GM23338 (cell line): Measurements from ENCODE around the gene DRD4. TPM values are rescaled to one million over a fixed set of nuclear protein-coding genes. Genes with fewer than 3 reads are reported as not detected.

Source experiments
- ATAC-seq: fragments of 200-7000 bp; cut with Tn5 transposase; 3 replicates; pipeline ENCODE4 v1.9.1; 2020
- DNase-seq: peaks from one replicate; pipeline ENCODE4 v3.0.0-alpha.2; 2015; ENCODE audit warnings: low spot score
- H2AFZ ChIP-seq: fragments of 200-600 bp; sonication (generic); 2 replicates; pipeline ENCODE4 v1.8.0; 2016; ENCODE audit warnings: antibody characterized with exemption, mild to moderate bottlenecking, moderate library complexity
- H3F3A ChIP-seq: fragments of 200-600 bp; sonication (generic); replicated peaks from 2 replicates; pipeline ENCODE4 v1.8.0; 2017; ENCODE audit warnings: antibody characterized with exemption, mixed run types, low read depth
- H3K27ac ChIP-seq: fragments of 200-600 bp; sonication (generic); 2 replicates; pipeline ENCODE4 v1.6.1; 2016; ENCODE audit warnings: low read depth
- H3K27me3 ChIP-seq: fragments of 200-600 bp; sonication (generic); 2 replicates; pipeline ENCODE4 v1.8.0; 2016; ENCODE audit warnings: mild to moderate bottlenecking, mixed run types, moderate library complexity; ENCODE audit not compliant: insufficient read depth
- H3K36me3 ChIP-seq: fragments of 200-600 bp; sonication (generic); 2 replicates; pipeline ENCODE4 v1.8.0; 2016; ENCODE audit warnings: mild to moderate bottlenecking; ENCODE audit not compliant: insufficient read depth
- H3K4me1 ChIP-seq: fragments of 200-600 bp; sonication (generic); 2 replicates; pipeline ENCODE4 v1.8.0; 2016; ENCODE audit warnings: mild to moderate bottlenecking, moderate library complexity; ENCODE audit not compliant: insufficient read depth
- H3K4me2 ChIP-seq: fragments of 200-600 bp; sonication (generic); 2 replicates; pipeline ENCODE4 v1.7.1; 2017; ENCODE audit warnings: mixed run types
- H3K4me3 ChIP-seq: fragments of 200-600 bp; sonication (generic); 2 replicates; pipeline ENCODE4 v1.6.1; 2016; ENCODE audit warnings: mixed run types
- H3K79me2 ChIP-seq: fragments of 200-600 bp; sonication (generic); replicated peaks from 2 replicates; pipeline ENCODE4 v1.8.0; 2017; ENCODE audit warnings: mild to moderate bottlenecking; ENCODE audit not compliant: insufficient read depth
- H3K9me2 ChIP-seq: fragments of 200-600 bp; sonication (generic); 2 replicates; pipeline ENCODE4 v1.8.0; 2017; ENCODE audit not compliant: insufficient read depth
- H4K20me1 ChIP-seq: fragments of 200-600 bp; sonication (generic); replicated peaks from 2 replicates; pipeline ENCODE4 v1.8.0; 2017; ENCODE audit warnings: mild to moderate bottlenecking; ENCODE audit not compliant: insufficient read depth
- H3K27ac Mint-ChIP-seq: 2 replicates; pipeline ENCODE4 v1.8.0; 2020; ENCODE audit warnings: inconsistent platforms, mild to moderate bottlenecking, moderate library complexity, mixed read lengths
- H3K27me3 Mint-ChIP-seq: 3 replicates; pipeline ENCODE4 v1.8.0; 2022; ENCODE audit warnings: low read depth, mild to moderate bottlenecking, moderate library complexity, mixed read lengths, inconsistent platforms; ENCODE audit not compliant: insufficient read depth, poor library complexity
- H3K36me3 Mint-ChIP-seq: 3 replicates; pipeline ENCODE4 v1.8.0; 2021; ENCODE audit warnings: low read depth, mild to moderate bottlenecking, inconsistent platforms, moderate library complexity, mixed read lengths
- H3K4me1 Mint-ChIP-seq: 3 replicates; pipeline ENCODE4 v1.8.0; 2020; ENCODE audit warnings: mild to moderate bottlenecking, inconsistent platforms, mixed read lengths
- H3K4me3 Mint-ChIP-seq: 3 replicates; pipeline ENCODE4 v1.8.0; 2021; ENCODE audit warnings: moderate library complexity, mild to moderate bottlenecking, inconsistent platforms, mixed read lengths
- H3K9me3 Mint-ChIP-seq: 3 replicates; pipeline ENCODE4 v1.8.0; 2020; ENCODE audit warnings: moderate library complexity, mild to moderate bottlenecking, inconsistent platforms, mixed read lengths
- EZH2 ChIP-seq: fragments of 200-600 bp; sonication (generic); IDR thresholded peaks from one replicate; pipeline ENCODE4 v1.8.0; 2017; ENCODE audit warnings: antibody characterized with exemption, mild to moderate bottlenecking, low read depth; ENCODE audit not compliant: unreplicated experiment
- JUNB ChIP-seq: IDR thresholded peaks from one replicate; pipeline ENCODE4 v1.6.1; 2016; ENCODE audit warnings: antibody characterized with exemption; ENCODE audit not compliant: unreplicated experiment
- NANOG ChIP-seq: IDR thresholded peaks from 2 replicates; pipeline ENCODE4 v1.6.1; 2016; ENCODE audit warnings: antibody characterized with exemption, borderline replicate concordance
- POLR2AphosphoS5 ChIP-seq: IDR thresholded peaks from 2 replicates; pipeline ENCODE4 v1.6.1; 2016; ENCODE audit warnings: antibody characterized with exemption, low read depth
- STAT1 ChIP-seq: IDR thresholded peaks from one replicate; pipeline ENCODE4 v1.6.1; 2016; ENCODE audit warnings: antibody characterized with exemption; ENCODE audit not compliant: unreplicated experiment
- ZNF114 ChIP-seq: fragments of 250-450 bp; sonication (Bioruptor Pico); IDR thresholded peaks from 2 replicates; pipeline ENCODE4 v1.5.0; 2020; ENCODE audit warnings: mild to moderate bottlenecking, moderate library complexity
- ZNF331 ChIP-seq: fragments of 250-450 bp; sonication (Bioruptor Pico); IDR thresholded peaks from 2 replicates; pipeline ENCODE4 v1.5.0; 2020; ENCODE audit warnings: low read depth, mild to moderate bottlenecking, moderate library complexity
- polyA plus RNA-seq: library from polyadenylated mRNA; unstranded; fragments of >200 nt; fragmentation: Nextera tagmentation; extraction: Ambion mirVana; gene quantifications from 2 replicates; pipeline ENCODE4 v1.2.1, GENCODE V29; 2016
- total RNA-seq: library from RNA; depleted of rRNA; stranded (reverse); fragments of >200 nt; shearing (Covaris generic); gene quantifications from 2 replicates; pipeline ENCODE4 v1.2.3, GENCODE V29; 2014
- TF ChIP-seq, protein P1 (sequence below): IDR thresholded peaks from 2 replicates; pipeline ENCODE4 v1.6.1; 2016; ENCODE audit warnings: antibody characterized with exemption
- TF ChIP-seq, protein P2 (sequence below), 2 experiments: fragments of 200-600 bp in 1 of 2; sonication (generic) in 1 of 2; conservative IDR thresholded peaks; 2 replicates each; pipeline versions ENCODE4 v1.5.1 to v1.6.1; 2016 to 2017; ENCODE audit warnings: antibody characterized with exemption in 2 of 2, low read depth in 2 of 2, mild to moderate bottlenecking in 2 of 2, moderate library complexity in 1 of 2

DRD4 gene
- total and polyA plus RNA-seq, 2 experiments from 2014 or later = 1.0 to 1.8 TPM

DNA sequence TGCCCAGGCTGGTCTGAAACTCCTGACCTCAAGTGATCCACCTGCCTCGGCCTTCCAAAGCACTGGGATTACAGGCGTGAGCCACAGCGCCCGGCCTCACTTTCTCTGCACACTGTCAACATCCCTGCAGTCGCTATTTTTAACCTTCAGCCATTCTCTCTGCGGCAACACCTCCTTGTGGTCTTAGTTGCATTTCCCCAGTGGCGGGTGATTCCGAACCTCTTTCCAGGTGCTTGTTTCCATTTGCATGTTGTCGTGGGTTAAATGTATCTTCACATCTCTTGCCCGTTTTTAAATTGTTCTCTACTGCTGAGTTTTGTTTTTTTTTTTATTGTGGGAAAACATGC lies 7.9 kb upstream of the DRD4 start:
- Histone ChIP-seq H3K9me2 (no peaks in the 10 kb centered on the region), H2AFZ (no peak overlapping the region), H3K36me3 (no peaks in the 10 kb centered on the region), H3K4me3 (no peak overlapping the region), H4K20me1 (no peaks in the 10 kb centered on the region), H3K27ac (no peak overlapping the region), H3K4me1 (peaks cover 4% of the 10 kb centered on the region; the same call in 1 of the 2 replicates), H3K79me2 (no peaks in the 10 kb centered on the region), H3K27me3 (peaks cover 30% of the 10 kb centered on the region), H3F3A (0 out of 2 replicates have a peak, but pooled peaks cover 9% of the 10 kb centered on the region), H3K4me2 (no peak overlapping the region)
- peak; percentile 21 for ATAC-seq
- no peak overlapping the region for H3K27ac Mint-ChIP-seq
- DNase-seq = no peak
- H3K36me3 Mint-ChIP-seq = peaks cover 3% of the 10 kb centered on the region; the same call in 1 of the 3 replicates
- no peak for TF ChIP-seq NANOG
- TF ChIP-seq EZH2 = no peak
- TF ChIP-seq, protein P1, sequence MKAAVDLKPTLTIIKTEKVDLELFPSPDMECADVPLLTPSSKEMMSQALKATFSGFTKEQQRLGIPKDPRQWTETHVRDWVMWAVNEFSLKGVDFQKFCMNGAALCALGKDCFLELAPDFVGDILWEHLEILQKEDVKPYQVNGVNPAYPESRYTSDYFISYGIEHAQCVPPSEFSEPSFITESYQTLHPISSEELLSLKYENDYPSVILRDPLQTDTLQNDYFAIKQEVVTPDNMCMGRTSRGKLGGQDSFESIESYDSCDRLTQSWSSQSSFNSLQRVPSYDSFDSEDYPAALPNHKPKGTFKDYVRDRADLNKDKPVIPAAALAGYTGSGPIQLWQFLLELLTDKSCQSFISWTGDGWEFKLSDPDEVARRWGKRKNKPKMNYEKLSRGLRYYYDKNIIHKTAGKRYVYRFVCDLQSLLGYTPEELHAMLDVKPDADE = no peak
- TF ChIP-seq, protein P2, sequence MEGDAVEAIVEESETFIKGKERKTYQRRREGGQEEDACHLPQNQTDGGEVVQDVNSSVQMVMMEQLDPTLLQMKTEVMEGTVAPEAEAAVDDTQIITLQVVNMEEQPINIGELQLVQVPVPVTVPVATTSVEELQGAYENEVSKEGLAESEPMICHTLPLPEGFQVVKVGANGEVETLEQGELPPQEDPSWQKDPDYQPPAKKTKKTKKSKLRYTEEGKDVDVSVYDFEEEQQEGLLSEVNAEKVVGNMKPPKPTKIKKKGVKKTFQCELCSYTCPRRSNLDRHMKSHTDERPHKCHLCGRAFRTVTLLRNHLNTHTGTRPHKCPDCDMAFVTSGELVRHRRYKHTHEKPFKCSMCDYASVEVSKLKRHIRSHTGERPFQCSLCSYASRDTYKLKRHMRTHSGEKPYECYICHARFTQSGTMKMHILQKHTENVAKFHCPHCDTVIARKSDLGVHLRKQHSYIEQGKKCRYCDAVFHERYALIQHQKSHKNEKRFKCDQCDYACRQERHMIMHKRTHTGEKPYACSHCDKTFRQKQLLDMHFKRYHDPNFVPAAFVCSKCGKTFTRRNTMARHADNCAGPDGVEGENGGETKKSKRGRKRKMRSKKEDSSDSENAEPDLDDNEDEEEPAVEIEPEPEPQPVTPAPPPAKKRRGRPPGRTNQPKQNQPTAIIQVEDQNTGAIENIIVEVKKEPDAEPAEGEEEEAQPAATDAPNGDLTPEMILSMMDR (conservative IDR thresholded peaks at IDR 0.05; ENCODE audit: low read depth in 2 of 2) = peak; percentile 16 to 55; a peak in 2 of 4 replicates
- peaks cover 29% of the 10 kb centered on the region for H3K27me3 Mint-ChIP-seq
- H3K4me3 Mint-ChIP-seq = peak overlapping the region; percentile 66; the same call in 1 of the 3 replicates
- peaks cover 15% of the 10 kb centered on the region for H3K9me3 Mint-ChIP-seq
- peaks cover 21% of the 10 kb centered on the region for H3K4me1 Mint-ChIP-seq

DNA sequence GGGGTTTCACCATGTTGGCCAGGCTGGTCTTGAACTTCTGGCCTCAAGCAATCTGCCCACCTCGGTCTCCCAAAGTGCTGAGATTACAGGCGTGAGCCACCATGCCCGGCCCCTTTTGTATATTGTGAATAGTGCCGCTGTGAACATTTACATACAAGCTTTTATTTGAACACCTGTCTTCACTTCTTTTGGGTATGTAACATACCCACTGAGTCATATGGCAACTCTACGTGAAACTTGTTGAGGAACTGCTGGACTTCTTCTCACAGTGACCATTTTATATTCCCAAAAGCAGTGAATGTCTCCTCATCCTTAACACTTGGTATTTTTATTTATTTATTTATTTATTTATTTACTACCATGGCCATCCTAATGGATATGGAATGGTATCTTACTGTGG lies 6.2 kb upstream of the DRD4 start:
- DNase-seq (no peak), ATAC-seq (no peak)
- no peaks in the 10 kb centered on the region for H3K79me2 ChIP-seq
- no peak overlapping the region for H2AFZ ChIP-seq
- no peaks in the 10 kb centered on the region for H3K9me2 ChIP-seq
- Mint-ChIP-seq H3K27me3 (peaks cover 43% of the 10 kb centered on the region), H3K4me3 (no peak overlapping the region), H3K36me3 (peaks cover 3% of the 10 kb centered on the region; the same call in 1 of the 3 replicates), H3K27ac (no peak overlapping the region), H3K9me3 (peaks cover 15% of the 10 kb centered on the region), H3K4me1 (peaks cover 21% of the 10 kb centered on the region)
- no peaks in the 10 kb centered on the region for H3K36me3 ChIP-seq
- H3K27ac ChIP-seq = no peak overlapping the region
- peaks cover 45% of the 10 kb centered on the region for H3K27me3 ChIP-seq
- peaks cover 12% of the 10 kb centered on the region; the same call in 1 of the 2 replicates for H3F3A ChIP-seq
- H3K4me2 ChIP-seq = no peak overlapping the region
- peaks cover 4% of the 10 kb centered on the region; the same call in 1 of the 2 replicates for H3K4me1 ChIP-seq
- H3K4me3 ChIP-seq = no peak overlapping the region
- no peaks in the 10 kb centered on the region for H4K20me1 ChIP-seq
- no peak for TF ChIP-seq JUNB
- TF ChIP-seq ZNF331 = no peak
- TF ChIP-seq ZNF114 (CRISPR knock-in tag) = no peak
- TF ChIP-seq EZH2 = no peak
- TF ChIP-seq, protein P2 (conservative IDR thresholded peaks at IDR 0.05; ENCODE audit: low read depth in 2 of 2) = no peak
- TF ChIP-seq NANOG = no peak
- TF ChIP-seq POLR2AphosphoS5 = no peak
- TF ChIP-seq, protein P1 = no peak
- no peak for TF ChIP-seq STAT1
